Hepatocyte (in vitro differentiated cells): Measurements from ENCODE around the gene PRPF8. TPM values are rescaled to one million over a fixed set of nuclear protein-coding genes. Genes with fewer than 3 reads are reported as not detected.

Source experiments
- DNase-seq: peaks from one replicate; pipeline ENCODE4 v3.0.0-alpha.2; 2016; ENCODE audit warnings: low spot score
- H2AFZ ChIP-seq: fragments of 200-600 bp; sonication (generic); 2 replicates; pipeline ENCODE4 v1.6.0; 2016; ENCODE audit warnings: antibody characterized with exemption, mild to moderate bottlenecking
- H3K27ac ChIP-seq: fragments of 200-600 bp; sonication (generic); 2 replicates; pipeline ENCODE4 v1.5.1; 2016; ENCODE audit warnings: mild to moderate bottlenecking
- H3K27me3 ChIP-seq: fragments of 200-600 bp; sonication (generic); 2 replicates; pipeline ENCODE4 v1.6.1; 2016
- H3K36me3 ChIP-seq: fragments of 200-600 bp; sonication (generic); replicated peaks from 2 replicates; pipeline ENCODE4 v1.5.1; 2016; ENCODE audit warnings: low read depth; ENCODE audit not compliant: insufficient read depth
- H3K4me1 ChIP-seq: fragments of 200-600 bp; sonication (generic); 2 replicates; pipeline ENCODE4 v1.5.1; 2016; ENCODE audit warnings: mild to moderate bottlenecking, moderate library complexity; ENCODE audit not compliant: insufficient read depth
- H3K4me2 ChIP-seq: fragments of 200-600 bp; sonication (generic); 2 replicates; pipeline ENCODE4 v1.6.0; 2016
- H3K4me3 ChIP-seq: fragments of 200-600 bp; sonication (generic); 2 replicates; pipeline ENCODE4 v1.5.1; 2016; ENCODE audit warnings: mild to moderate bottlenecking
- H3K79me2 ChIP-seq: fragments of 200-600 bp; sonication (generic); 2 replicates; pipeline ENCODE4 v1.6.0; 2017; ENCODE audit warnings: mild to moderate bottlenecking
- H3K9me2 ChIP-seq: fragments of 200-600 bp; sonication (generic); replicated peaks from 2 replicates; pipeline ENCODE4 v1.6.0; 2017; ENCODE audit warnings: mild to moderate bottlenecking; ENCODE audit not compliant: insufficient read depth
- H3K9me3 ChIP-seq: fragments of 200-600 bp; sonication (generic); 2 replicates; pipeline ENCODE4 v1.5.1; 2016; ENCODE audit warnings: low read depth, mild to moderate bottlenecking
- H4K20me1 ChIP-seq: fragments of 200-600 bp; sonication (generic); 2 replicates; pipeline ENCODE4 v1.6.0; 2016; ENCODE audit warnings: mild to moderate bottlenecking; ENCODE audit not compliant: insufficient read depth, poor library complexity, severe bottlenecking
- EZH2 ChIP-seq: fragments of 200-600 bp; sonication (generic); IDR thresholded peaks from 2 replicates; pipeline ENCODE4 v1.6.1; 2016; ENCODE audit warnings: antibody characterized with exemption, mild to moderate bottlenecking, borderline replicate concordance
- EZH2phosphoT487 ChIP-seq: fragments of 200-600 bp; sonication (generic); IDR thresholded peaks from one replicate; pipeline ENCODE4 v1.6.1; 2018; ENCODE audit warnings: antibody characterized with exemption, mild to moderate bottlenecking, low read depth, moderate library complexity; ENCODE audit not compliant: unreplicated experiment, severe bottlenecking
- WGBS: methylation state at CpG from one replicate; pipeline ENCODE4 v1.1.6; 2016; ENCODE audit warnings: low lambda C conversion rate; ENCODE audit errors: missing lambda C conversion rate; 5-methylcytosine and 5-hydroxymethylcytosine counted together
- polyA plus RNA-seq: library from polyadenylated mRNA; unstranded; fragments of >200 nt; fragmentation: Nextera tagmentation; extraction: Ambion mirVana; gene quantifications from 2 replicates; pipeline ENCODE4 v1.2.1, GENCODE V29; 2016
- total RNA-seq: library from RNA; depleted of rRNA; stranded (reverse); fragments of >200 nt; gene quantifications from 2 replicates; pipeline ENCODE4 v1.2.3, GENCODE V29; 2014
- TF ChIP-seq, protein P1 (sequence below): fragments of 200-600 bp; sonication (generic); IDR thresholded peaks from 2 replicates; pipeline ENCODE4 v1.5.1; 2016; ENCODE audit warnings: antibody characterized with exemption, mild to moderate bottlenecking; ENCODE audit not compliant: poor library complexity

Gene PRPF8
- total and polyA plus RNA-seq, 2 experiments from 2014 or later: 107 to 119 TPM

- H3K4me1 ChIP-seq: peaks cover 30% of the 10 kb centered on the region
- no peaks in the 10 kb centered on the region for H3K9me3 ChIP-seq
- no peaks in the 10 kb centered on the region for H3K9me2 ChIP-seq
- H3K79me2 ChIP-seq: no peaks in the 10 kb centered on the region
- H3K4me3 ChIP-seq: no peak overlapping the region
- TF ChIP-seq EZH2 (no peak), EZH2phosphoT487 (no peak)
- TF ChIP-seq, protein P1, sequence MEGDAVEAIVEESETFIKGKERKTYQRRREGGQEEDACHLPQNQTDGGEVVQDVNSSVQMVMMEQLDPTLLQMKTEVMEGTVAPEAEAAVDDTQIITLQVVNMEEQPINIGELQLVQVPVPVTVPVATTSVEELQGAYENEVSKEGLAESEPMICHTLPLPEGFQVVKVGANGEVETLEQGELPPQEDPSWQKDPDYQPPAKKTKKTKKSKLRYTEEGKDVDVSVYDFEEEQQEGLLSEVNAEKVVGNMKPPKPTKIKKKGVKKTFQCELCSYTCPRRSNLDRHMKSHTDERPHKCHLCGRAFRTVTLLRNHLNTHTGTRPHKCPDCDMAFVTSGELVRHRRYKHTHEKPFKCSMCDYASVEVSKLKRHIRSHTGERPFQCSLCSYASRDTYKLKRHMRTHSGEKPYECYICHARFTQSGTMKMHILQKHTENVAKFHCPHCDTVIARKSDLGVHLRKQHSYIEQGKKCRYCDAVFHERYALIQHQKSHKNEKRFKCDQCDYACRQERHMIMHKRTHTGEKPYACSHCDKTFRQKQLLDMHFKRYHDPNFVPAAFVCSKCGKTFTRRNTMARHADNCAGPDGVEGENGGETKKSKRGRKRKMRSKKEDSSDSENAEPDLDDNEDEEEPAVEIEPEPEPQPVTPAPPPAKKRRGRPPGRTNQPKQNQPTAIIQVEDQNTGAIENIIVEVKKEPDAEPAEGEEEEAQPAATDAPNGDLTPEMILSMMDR: no peak
- H2AFZ ChIP-seq: peak overlapping the region; percentile 28
- DNase-seq: no peak
- H4K20me1 ChIP-seq: peaks cover 6% of the 10 kb centered on the region
- H3K4me2 ChIP-seq: peak overlapping the region; percentile 74
- H3K27me3 ChIP-seq: no peaks in the 10 kb centered on the region
- no peaks in the 10 kb centered on the region for H3K36me3 ChIP-seq
- WGBS: 25% methylated on average over 53 of the region's 54 CpGs
- H3K27ac ChIP-seq: peak overlapping the region; percentile 64
Observed at GRCh38 chr17:1648173-1648962, 36.3 kb downstream of the PRPF8 start.

- H3K9me3 ChIP-seq: no peaks in the 10 kb centered on the region
- H3K79me2 ChIP-seq: no peaks in the 10 kb centered on the region
- no peak overlapping the region for H3K4me3 ChIP-seq
- peaks cover 6% of the 10 kb centered on the region for H4K20me1 ChIP-seq
- H3K4me1 ChIP-seq: peaks cover 30% of the 10 kb centered on the region
- H3K27ac ChIP-seq: no peak overlapping the region
- TF ChIP-seq, protein P1: no peak
- no peak for TF ChIP-seq EZH2
- no peak for TF ChIP-seq EZH2phosphoT487
- WGBS: 88% methylated on average over 11 of the region's 11 CpGs
- H2AFZ ChIP-seq: no peak overlapping the region
- DNase-seq: no peak
- H3K4me2 ChIP-seq: peak overlapping the region; percentile 74
- H3K27me3 ChIP-seq: no peaks in the 10 kb centered on the region
- no peaks in the 10 kb centered on the region for H3K36me3 ChIP-seq
- H3K9me2 ChIP-seq: no peaks in the 10 kb centered on the region
Observed at GRCh38 chr17:1647802-1648171, 36.9 kb downstream of the PRPF8 start.

GRCh38 chr17:1646199-1646875, 38.3 kb downstream of the PRPF8 start:
- Histone ChIP-seq H3K9me2 (no peaks in the 10 kb centered on the region), H4K20me1 (peaks cover 4% of the 10 kb centered on the region), H2AFZ (no peak overlapping the region), H3K27ac (no peak overlapping the region), H3K9me3 (no peaks in the 10 kb centered on the region), H3K4me2 (no peak overlapping the region), H3K4me1 (peaks cover 30% of the 10 kb centered on the region), H3K27me3 (no peaks in the 10 kb centered on the region), H3K79me2 (no peaks in the 10 kb centered on the region), H3K36me3 (no peaks in the 10 kb centered on the region), H3K4me3 (no peak overlapping the region)
- no peak for DNase-seq
- WGBS: 92% methylated on average over 13 of the region's 13 CpGs
- TF ChIP-seq, protein P1: no peak
- TF ChIP-seq EZH2 (no peak), EZH2phosphoT487 (no peak)
